ENCODE measurements around the gene CALN1. TPM values are rescaled to one million over a fixed set of nuclear protein-coding genes. Genes with fewer than 3 reads are reported as not detected.

Gene CALN1
- total and polyA plus RNA-seq, 3 donors from 2014 or later: 4.3 to 6.2 (median 4.4) TPM

GRCh38 chr7:71905821-71906220, 506.3 kb downstream of the CALN1 start:
- WGBS, 2 donors: 80 to 95% methylated on average over 1 of the region's 1 CpG
- no peak for TF ChIP-seq POLR2A (IDR thresholded peaks at IDR 0.05)
- no peak for TF ChIP-seq CTCF (IDR thresholded peaks at IDR 0.05)
- no peaks in the 10 kb centered on the region for H3K9me3 ChIP-seq
- DNase-seq: no peak
- H3K27me3 ChIP-seq: no peaks in the 10 kb centered on the region
- H3K4me1 ChIP-seq: no peaks in the 10 kb centered on the region
- H3K36me3 ChIP-seq (ENCODE audit: low read depth, missing control alignments): no peaks in the 10 kb centered on the region
- H3K27ac ChIP-seq: no peak overlapping the region
- H3K4me3 ChIP-seq: no peak overlapping the region
- intact Hi-C loops (cut with DNase I; ENCODE audit: low total_unique reads): no loop called here

GRCh38 chr7:71904484-71904883, 507.7 kb downstream of the CALN1 start:
- H3K4me1 ChIP-seq: no peaks in the 10 kb centered on the region
- no peak overlapping the region for H3K4me3 ChIP-seq
- no peaks in the 10 kb centered on the region for H3K9me3 ChIP-seq
- intact Hi-C loops (cut with DNase I; ENCODE audit: low total_unique reads): no loop called here
- WGBS, 2 donors: 77 to 79% methylated on average over 4 of the region's 4 CpGs
- no peak overlapping the region for H3K27ac ChIP-seq
- no peak for DNase-seq
- H3K36me3 ChIP-seq (ENCODE audit: low read depth, missing control alignments): no peaks in the 10 kb centered on the region
- H3K27me3 ChIP-seq: no peaks in the 10 kb centered on the region
- no peak for TF ChIP-seq CTCF (IDR thresholded peaks at IDR 0.05)
- TF ChIP-seq POLR2A (IDR thresholded peaks at IDR 0.05): no peak

- Histone ChIP-seq H3K9me3 (no peaks in the 10 kb centered on the region), H3K27ac (no peak overlapping the region), H3K36me3 (ENCODE audit: low read depth, missing control alignments) (no peaks in the 10 kb centered on the region), H3K4me3 (no peak overlapping the region), H3K4me1 (no peaks in the 10 kb centered on the region), H3K27me3 (no peaks in the 10 kb centered on the region)
- WGBS, 2 donors: 81 to 82% methylated on average over 3 of the region's 3 CpGs
- TF ChIP-seq CTCF (IDR thresholded peaks at IDR 0.05): no peak
- TF ChIP-seq POLR2A (IDR thresholded peaks at IDR 0.05): no peak
- no peak for DNase-seq
- intact Hi-C loops (cut with DNase I; ENCODE audit: low total_unique reads): no loop called here
Measured at GRCh38 chr7:71900556-71900955, 511.6 kb downstream of the CALN1 start.

GRCh38 chr7:71896535-71896934, 515.6 kb downstream of the CALN1 start:
- H3K4me3 ChIP-seq: no peak overlapping the region
- no peak for DNase-seq
- no peak overlapping the region for H3K27ac ChIP-seq
- WGBS, 2 donors: 89 to 93% methylated on average over 2 of the region's 2 CpGs
- no peak for TF ChIP-seq POLR2A (IDR thresholded peaks at IDR 0.05)
- TF ChIP-seq CTCF (IDR thresholded peaks at IDR 0.05): no peak
- intact Hi-C loops (cut with DNase I; ENCODE audit: low total_unique reads): no loop called here
- no peaks in the 10 kb centered on the region for H3K36me3 ChIP-seq (ENCODE audit: low read depth, missing control alignments)
- H3K9me3 ChIP-seq: no peaks in the 10 kb centered on the region
- no peaks in the 10 kb centered on the region for H3K27me3 ChIP-seq
- no peaks in the 10 kb centered on the region for H3K4me1 ChIP-seq

- no peaks in the 10 kb centered on the region for H3K27me3 ChIP-seq
- H3K4me1 ChIP-seq: no peaks in the 10 kb centered on the region
- intact Hi-C loops (cut with DNase I; ENCODE audit: low total_unique reads): no loop called here
- no peak overlapping the region for H3K4me3 ChIP-seq
- no peaks in the 10 kb centered on the region for H3K9me3 ChIP-seq
- 77 to 80% methylated on average over 7 of the region's 7 CpGs for WGBS, 2 donors
- TF ChIP-seq POLR2A (IDR thresholded peaks at IDR 0.05) (no peak), CTCF (IDR thresholded peaks at IDR 0.05) (no peak)
- no peak for DNase-seq
- no peak overlapping the region for H3K27ac ChIP-seq
- H3K36me3 ChIP-seq (ENCODE audit: low read depth, missing control alignments): no peaks in the 10 kb centered on the region
Measured at GRCh38 chr7:71886046-71886445, 526.1 kb downstream of the CALN1 start.
